Ascending aorta (tissue), 2 donors: Measurements from ENCODE around the gene SLFN5. TPM values are rescaled to one million over a fixed set of nuclear protein-coding genes. Genes with fewer than 3 reads are reported as not detected.

Source experiments
- DNase-seq, 2 donors: peaks; one replicate each; pipeline ENCODE4 v3.0.0-alpha.2; 2019; ENCODE audit warnings: low spot score in 2 of 2
- H3K27ac ChIP-seq, 2 donors: fragments of 200-600 bp; sonication (generic); one replicate each; pipeline ENCODE4 v1.5.1; 2016 to 2017; ENCODE audit warnings: mild to moderate bottlenecking in 1 of 2
- H3K27me3 ChIP-seq: fragments of 200-600 bp; sonication (generic); one replicate; pipeline ENCODE4 v1.5.1; 2017
- H3K36me3 ChIP-seq, 2 donors: fragments of 200-600 bp; sonication (generic); one replicate each; pipeline ENCODE4 v1.5.1; 2016
- H3K4me1 ChIP-seq, 2 donors: fragments of 200-600 bp; sonication (generic); one replicate each; pipeline ENCODE4 v1.5.1; 2016 to 2017; ENCODE audit warnings: mild to moderate bottlenecking in 1 of 2
- H3K4me3 ChIP-seq, 2 donors: fragments of 200-600 bp; sonication (generic); one replicate each; pipeline ENCODE4 v1.5.1; 2016 to 2017; ENCODE audit warnings: mild to moderate bottlenecking in 1 of 2
- H3K9me3 ChIP-seq, 2 donors: fragments of 200-600 bp; sonication (generic); one replicate each; pipeline ENCODE4 v1.5.1; 2016
- intact Hi-C: fragments of 100-400 bp; cut with DNase I; formaldehyde crosslinking; loops from one replicate; pipeline ENCODE4 v1.15.1; 2023
- total RNA-seq: library from RNA; depleted of rRNA; stranded (reverse); fragments of >200 nt; gene quantifications from one replicate; pipeline ENCODE4 v1.1.0, GENCODE V29; 2016
- TF ChIP-seq, protein P1 (sequence below), 3 experiments: fragments of 200-600 bp in 2 of 3; fragments of 450-650 bp in 1 of 3; sonication (generic) in 2 of 3; IDR thresholded peaks; one replicate each; pipeline ENCODE4 v1.5.1; 2016 to 2019; ENCODE audit warnings: antibody characterized with exemption in 3 of 3, mild to moderate bottlenecking in 1 of 3, moderate library complexity in 1 of 3

SLFN5 gene
- total RNA-seq, 1 donor from 2014 or later: 13.0 TPM

GRCh38 chr17:35236821-35237220 is 6.1 kb upstream of the SLFN5 start:
- DNase-seq: no peak
- Histone ChIP-seq H3K36me3 (no peaks in the 10 kb centered on the region), H3K27me3 (no peaks in the 10 kb centered on the region), H3K27ac (no peak overlapping the region), H3K4me1 (peaks cover 2 to 4% of the 10 kb centered on the region in 2 donors), H3K9me3 (no peaks in the 10 kb centered on the region), H3K4me3 (no peak overlapping the region)
- TF ChIP-seq, protein P1, sequence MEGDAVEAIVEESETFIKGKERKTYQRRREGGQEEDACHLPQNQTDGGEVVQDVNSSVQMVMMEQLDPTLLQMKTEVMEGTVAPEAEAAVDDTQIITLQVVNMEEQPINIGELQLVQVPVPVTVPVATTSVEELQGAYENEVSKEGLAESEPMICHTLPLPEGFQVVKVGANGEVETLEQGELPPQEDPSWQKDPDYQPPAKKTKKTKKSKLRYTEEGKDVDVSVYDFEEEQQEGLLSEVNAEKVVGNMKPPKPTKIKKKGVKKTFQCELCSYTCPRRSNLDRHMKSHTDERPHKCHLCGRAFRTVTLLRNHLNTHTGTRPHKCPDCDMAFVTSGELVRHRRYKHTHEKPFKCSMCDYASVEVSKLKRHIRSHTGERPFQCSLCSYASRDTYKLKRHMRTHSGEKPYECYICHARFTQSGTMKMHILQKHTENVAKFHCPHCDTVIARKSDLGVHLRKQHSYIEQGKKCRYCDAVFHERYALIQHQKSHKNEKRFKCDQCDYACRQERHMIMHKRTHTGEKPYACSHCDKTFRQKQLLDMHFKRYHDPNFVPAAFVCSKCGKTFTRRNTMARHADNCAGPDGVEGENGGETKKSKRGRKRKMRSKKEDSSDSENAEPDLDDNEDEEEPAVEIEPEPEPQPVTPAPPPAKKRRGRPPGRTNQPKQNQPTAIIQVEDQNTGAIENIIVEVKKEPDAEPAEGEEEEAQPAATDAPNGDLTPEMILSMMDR (IDR thresholded peaks at IDR 0.05): no peak
- intact Hi-C loops: no loop called here

DNA sequence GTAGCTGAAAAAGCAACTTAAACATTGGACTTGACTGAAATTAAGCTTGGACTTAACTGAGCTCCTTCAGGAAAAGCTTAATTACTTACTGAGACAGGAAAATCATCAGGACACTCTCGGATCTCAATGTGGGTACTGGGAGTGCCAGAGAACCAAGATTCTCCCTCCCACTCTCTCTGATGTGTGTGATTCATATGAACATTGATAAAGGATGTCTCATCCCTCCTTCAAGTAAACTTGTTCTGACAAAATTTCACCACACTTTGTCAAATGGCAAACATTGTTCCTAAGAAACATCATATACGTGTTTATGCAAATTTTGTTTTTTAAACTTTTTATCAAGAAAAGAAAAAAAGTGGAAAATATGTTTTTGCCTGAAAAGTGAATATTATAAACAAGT is 4.1 kb upstream of the SLFN5 start:
- Histone ChIP-seq H3K27ac (no peak overlapping the region), H3K36me3 (no peaks in the 10 kb centered on the region), H3K27me3 (no peaks in the 10 kb centered on the region), H3K4me3 (no peak overlapping the region), H3K9me3 (no peaks in the 10 kb centered on the region), H3K4me1 (peaks cover 4 to 9% of the 10 kb centered on the region in 2 donors)
- TF ChIP-seq, protein P1 (IDR thresholded peaks at IDR 0.05): no peak
- no peak for DNase-seq
- intact Hi-C loops: no loop called here

GRCh38 chr17:35239823-35240222 is 3.0 kb upstream of the SLFN5 start:
- DNase-seq: no peak
- intact Hi-C loops: loop anchor here (5.0 kb wide), 5 partner anchors 72 to 988 kb away; partner anchors contain the start of genes SLFN12 and TAF15
- Histone ChIP-seq H3K4me3 (no peak overlapping the region), H3K27me3 (no peaks in the 10 kb centered on the region), H3K36me3 (no peaks in the 10 kb centered on the region), H3K27ac (no peak overlapping the region), H3K9me3 (no peaks in the 10 kb centered on the region), H3K4me1 (peaks cover 7 to 17% of the 10 kb centered on the region in 2 donors)
- TF ChIP-seq, protein P1 (IDR thresholded peaks at IDR 0.05): no peak

DNA sequence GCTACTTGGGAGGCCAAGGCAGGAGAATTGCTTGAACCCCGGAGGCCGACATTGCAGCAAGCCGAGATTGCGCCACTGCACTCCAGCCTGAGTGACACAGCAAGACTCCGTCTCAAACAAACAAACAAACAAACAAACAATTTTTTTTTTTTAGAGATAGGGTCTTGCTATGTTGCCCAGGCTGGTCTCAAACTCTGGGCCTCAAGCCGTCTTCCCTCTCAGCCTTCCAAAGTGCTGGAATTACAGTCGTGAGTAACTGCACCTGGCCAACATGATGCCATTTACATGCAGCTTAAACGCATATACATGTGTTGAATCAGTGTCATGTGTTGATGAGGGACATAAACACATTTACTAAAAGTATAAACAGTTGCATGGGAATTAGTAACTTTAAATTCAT is 2.0 kb upstream of the SLFN5 start:
- Histone ChIP-seq H3K9me3 (no peaks in the 10 kb centered on the region), H3K27ac (no peak overlapping the region), H3K4me3 (no peak overlapping the region), H3K27me3 (no peaks in the 10 kb centered on the region), H3K36me3 (no peaks in the 10 kb centered on the region), H3K4me1 (peaks cover 9 to 26% of the 10 kb centered on the region in 2 donors)
- TF ChIP-seq, protein P1 (IDR thresholded peaks at IDR 0.05): no peak
- no peak for DNase-seq
- intact Hi-C loops: loop anchor here (5.0 kb wide), 5 partner anchors 71 to 989 kb away; partner anchors contain the start of genes SLFN12 and TAF15

- no peaks in the 10 kb centered on the region for H3K27me3 ChIP-seq
- H3K9me3 ChIP-seq: no peaks in the 10 kb centered on the region
- peaks cover 9 to 26% of the 10 kb centered on the region in 2 donors for H3K4me1 ChIP-seq
- peak overlapping the region; percentile 96 to 97 for H3K27ac ChIP-seq
- H3K36me3 ChIP-seq: no peaks in the 10 kb centered on the region
- H3K4me3 ChIP-seq: peak overlapping the region; percentile 74 to 85
- intact Hi-C loops: loop anchor here (5.0 kb wide), 5 partner anchors 71 to 989 kb away; partner anchors contain the start of genes SLFN12 and TAF15
- TF ChIP-seq, protein P1 (IDR thresholded peaks at IDR 0.05): no peak
- no peak for DNase-seq
Observed at GRCh38 chr17:35241520-35241919, 1.4 kb upstream of the SLFN5 start.
